Body of pancreas (tissue), 4 donors: ENCODE data around the gene PERM1. TPM values are rescaled to one million over a fixed set of nuclear protein-coding genes. Genes with fewer than 3 reads are reported as not detected.
"Not testable (repeated sequence)": the region's sequence is repeated elsewhere in the genome, so short reads cannot be mapped to it uniquely, and the experiment has no call there.

Experiments
- ATAC-seq: fragments of 150-250 bp; one replicate; pipeline ENCODE4 v1.9.1; 2016
- DNase-seq, 4 donors: peaks; one replicate each; pipeline ENCODE4 v3.0.0-alpha.2; 2019
- H3K27ac ChIP-seq, 4 donors: fragments of 200-600 bp; sonication (generic); 1 replicate in 3 of 4; 2 replicates in 1 of 4; pipeline versions ENCODE4 v1.5.1 to v1.6.1; 2016 to 2019; ENCODE audit warnings: mild to moderate bottlenecking in 1 of 4, mixed read lengths in 1 of 4, moderate library complexity in 1 of 4
- H3K27me3 ChIP-seq, 2 donors: fragments of 200-600 bp; sonication (generic); one replicate each; pipeline ENCODE4 v1.6.0; 2016; ENCODE audit warnings: mild to moderate bottlenecking in 1 of 2
- H3K36me3 ChIP-seq, 2 donors: fragments of 200-600 bp; sonication (generic); replicated peaks in 1 of 2; 2 replicates each; pipeline ENCODE4 v1.5.1; 2016; ENCODE audit warnings: low read depth in 2 of 2; ENCODE audit not compliant: insufficient read depth in 1 of 2
- H3K4me1 ChIP-seq: fragments of 200-600 bp; sonication (generic); one replicate; pipeline ENCODE4 v1.6.0; 2016
- H3K4me3 ChIP-seq, 2 donors: fragments of 200-600 bp; sonication (generic); 1 replicate in 1 of 2; 2 replicates in 1 of 2; pipeline ENCODE4 v1.5.1; 2016 to 2019
- H3K9me3 ChIP-seq, 3 donors: fragments of 200-600 bp; sonication (generic); 1 replicate in 2 of 3; 2 replicates in 1 of 3; pipeline ENCODE4 v1.5.1; 2016
- POLR2A ChIP-seq, 3 donors: fragments of 450-650 bp; IDR thresholded peaks; one replicate each; pipeline ENCODE4 v1.6.1; 2016; ENCODE audit warnings: antibody characterized with exemption in 3 of 3, mild to moderate bottlenecking in 2 of 3
- WGBS, 2 donors: methylation state at CpG; one replicate each; pipeline ENCODE4 v1.1.5; 2017; 5-methylcytosine and 5-hydroxymethylcytosine counted together
- intact Hi-C: fragments of 100-400 bp; cut with DNase I; formaldehyde crosslinking; loops from one replicate; pipeline ENCODE4 v1.15.1; 2023
- total RNA-seq, 2 donors: library from RNA; depleted of rRNA; stranded (reverse); fragments of >200 nt; gene quantifications; one replicate each; pipeline ENCODE4 v1.1.0, GENCODE V29; 2016
- TF ChIP-seq, protein P1 (sequence below), 7 experiments: fragments of 450-650 bp in 4 of 7; fragments of 200-600 bp in 3 of 7; sonication (generic) in 3 of 7; IDR thresholded peaks; one replicate each; pipeline ENCODE4 v1.5.1; 2016 to 2019; ENCODE audit warnings: antibody characterized with exemption in 7 of 7

The PERM1 gene
- total RNA-seq, 2 donors from 2014 or later: not detected

DNA sequence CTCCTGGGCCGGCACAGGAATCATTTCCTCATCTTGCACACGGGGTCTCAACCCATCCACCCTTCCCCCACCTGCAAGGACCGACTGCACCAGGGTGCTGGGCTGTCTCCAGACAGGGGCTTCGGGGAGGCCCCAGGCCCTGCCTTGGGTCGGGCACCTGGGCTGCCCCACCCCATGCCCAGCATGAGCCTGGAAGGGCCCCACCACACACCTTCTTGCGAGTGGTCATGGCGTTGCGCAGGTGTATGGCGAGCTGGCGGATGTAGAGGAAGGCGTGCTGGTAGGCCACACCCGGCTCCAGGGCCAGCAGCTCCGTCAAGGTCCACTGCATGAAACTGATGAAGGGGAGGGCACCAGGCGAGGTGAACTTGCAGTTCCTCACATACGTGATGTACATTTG is 29.7 kb downstream of the PERM1 start:
- no peak overlapping the region for H3K27ac ChIP-seq
- DNase-seq (no peak), ATAC-seq (no peak)
- H3K9me3 ChIP-seq: no peaks in the 10 kb centered on the region
- peaks cover 19 to 49% of the 10 kb centered on the region in 2 donors for H3K36me3 ChIP-seq
- no peak overlapping the region for H3K4me3 ChIP-seq
- H3K27me3 ChIP-seq: no peaks in the 10 kb centered on the region
- TF ChIP-seq POLR2A (IDR thresholded peaks at IDR 0.05): no peak
- TF ChIP-seq, protein P1, sequence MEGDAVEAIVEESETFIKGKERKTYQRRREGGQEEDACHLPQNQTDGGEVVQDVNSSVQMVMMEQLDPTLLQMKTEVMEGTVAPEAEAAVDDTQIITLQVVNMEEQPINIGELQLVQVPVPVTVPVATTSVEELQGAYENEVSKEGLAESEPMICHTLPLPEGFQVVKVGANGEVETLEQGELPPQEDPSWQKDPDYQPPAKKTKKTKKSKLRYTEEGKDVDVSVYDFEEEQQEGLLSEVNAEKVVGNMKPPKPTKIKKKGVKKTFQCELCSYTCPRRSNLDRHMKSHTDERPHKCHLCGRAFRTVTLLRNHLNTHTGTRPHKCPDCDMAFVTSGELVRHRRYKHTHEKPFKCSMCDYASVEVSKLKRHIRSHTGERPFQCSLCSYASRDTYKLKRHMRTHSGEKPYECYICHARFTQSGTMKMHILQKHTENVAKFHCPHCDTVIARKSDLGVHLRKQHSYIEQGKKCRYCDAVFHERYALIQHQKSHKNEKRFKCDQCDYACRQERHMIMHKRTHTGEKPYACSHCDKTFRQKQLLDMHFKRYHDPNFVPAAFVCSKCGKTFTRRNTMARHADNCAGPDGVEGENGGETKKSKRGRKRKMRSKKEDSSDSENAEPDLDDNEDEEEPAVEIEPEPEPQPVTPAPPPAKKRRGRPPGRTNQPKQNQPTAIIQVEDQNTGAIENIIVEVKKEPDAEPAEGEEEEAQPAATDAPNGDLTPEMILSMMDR (IDR thresholded peaks at IDR 0.05): no peak
- H3K4me1 ChIP-seq: peaks cover 4% of the 10 kb centered on the region
- intact Hi-C loops: no loop called here
- WGBS, 2 donors: 91 to 97% methylated on average over 5 to 15 of the region's 15 CpGs

DNA sequence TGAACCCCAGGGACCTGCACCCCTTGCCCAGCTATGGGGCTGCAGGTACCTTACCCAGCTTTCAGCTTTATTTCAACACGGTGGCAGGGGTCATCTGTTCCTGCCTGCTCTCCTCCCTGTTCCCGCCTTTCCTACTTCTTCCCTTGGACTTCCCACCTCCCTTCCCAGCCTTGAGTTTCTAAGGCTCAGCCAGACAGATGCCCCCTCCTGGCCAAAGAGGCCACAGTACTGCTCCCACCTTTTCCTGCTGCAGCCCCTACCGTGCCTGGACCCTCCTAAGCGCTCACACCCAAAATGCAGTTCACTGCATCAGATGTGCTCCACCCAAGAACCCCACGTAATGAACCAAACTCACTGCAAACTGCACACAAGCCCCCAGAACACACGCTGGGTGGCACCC is 30.5 kb downstream of the PERM1 start:
- Histone ChIP-seq H3K4me3 (no peak overlapping the region), H3K4me1 (no peaks in the 10 kb centered on the region), H3K27ac (no peak overlapping the region), H3K9me3 (no peaks in the 10 kb centered on the region), H3K27me3 (no peaks in the 10 kb centered on the region), H3K36me3 (peaks cover 19 to 51% of the 10 kb centered on the region in 2 donors)
- no peak for ATAC-seq
- DNase-seq: no peak
- WGBS, 2 donors: 77 to 87% methylated on average over 5 to 6 of the region's 6 CpGs
- intact Hi-C loops: no loop called here
- no peak for TF ChIP-seq POLR2A (IDR thresholded peaks at IDR 0.05)
- TF ChIP-seq, protein P1 (IDR thresholded peaks at IDR 0.05): peak in 2 of 7 experiments; percentile 7 to 13

DNA sequence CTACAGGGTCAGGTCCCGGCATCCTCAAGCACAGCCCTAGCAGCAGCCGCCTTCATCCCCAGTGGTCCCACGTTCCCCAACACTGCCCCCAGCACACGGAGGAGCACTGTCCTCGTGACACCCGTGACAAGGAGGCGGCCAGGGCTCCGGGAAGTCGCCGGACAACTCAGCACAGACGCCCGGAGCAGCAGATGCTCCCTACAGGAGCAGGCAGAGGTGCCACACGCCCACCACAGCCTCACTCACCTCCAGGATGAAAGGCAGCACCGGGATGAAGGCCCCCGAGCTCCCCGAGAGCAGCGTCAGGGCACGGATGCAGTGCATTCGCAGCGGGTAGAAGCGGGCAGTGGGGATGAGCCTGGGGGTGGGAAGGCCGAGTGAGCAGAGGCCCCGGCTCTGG is 31.0 kb downstream of the PERM1 start:
- no peak overlapping the region for H3K4me3 ChIP-seq
- no peaks in the 10 kb centered on the region for H3K27me3 ChIP-seq
- ATAC-seq (no peak), DNase-seq (no peak)
- WGBS, 2 donors: 73 to 94% methylated on average over 4 to 20 of the region's 23 CpGs
- intact Hi-C loops: no loop called here
- no peak overlapping the region for H3K27ac ChIP-seq
- H3K4me1 ChIP-seq: no peaks in the 10 kb centered on the region
- H3K9me3 ChIP-seq: no peaks in the 10 kb centered on the region
- peaks cover 19 to 50% of the 10 kb centered on the region in 2 donors for H3K36me3 ChIP-seq
- TF ChIP-seq, protein P1 (IDR thresholded peaks at IDR 0.05): no peak
- TF ChIP-seq POLR2A (IDR thresholded peaks at IDR 0.05): no peak

DNA sequence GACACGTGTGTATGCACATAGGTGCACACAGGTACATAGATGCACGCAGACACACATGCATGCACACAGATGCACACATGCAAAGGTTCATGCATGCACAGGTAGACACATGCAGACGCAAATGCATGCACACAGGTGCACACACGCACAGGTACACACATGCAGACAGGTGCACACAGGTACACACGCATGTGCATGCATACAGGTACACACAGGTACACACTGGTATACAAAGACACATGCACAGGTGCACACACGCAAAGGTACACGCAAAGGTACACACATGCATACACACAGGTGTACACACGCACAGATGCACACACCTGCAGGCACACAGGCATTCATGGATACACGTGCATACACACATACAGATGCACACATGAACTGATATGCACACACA is 31.6 kb downstream of the PERM1 start:
- 95 to 98% methylated on average over 5 to 9 of the region's 9 CpGs for WGBS, 2 donors

DNA sequence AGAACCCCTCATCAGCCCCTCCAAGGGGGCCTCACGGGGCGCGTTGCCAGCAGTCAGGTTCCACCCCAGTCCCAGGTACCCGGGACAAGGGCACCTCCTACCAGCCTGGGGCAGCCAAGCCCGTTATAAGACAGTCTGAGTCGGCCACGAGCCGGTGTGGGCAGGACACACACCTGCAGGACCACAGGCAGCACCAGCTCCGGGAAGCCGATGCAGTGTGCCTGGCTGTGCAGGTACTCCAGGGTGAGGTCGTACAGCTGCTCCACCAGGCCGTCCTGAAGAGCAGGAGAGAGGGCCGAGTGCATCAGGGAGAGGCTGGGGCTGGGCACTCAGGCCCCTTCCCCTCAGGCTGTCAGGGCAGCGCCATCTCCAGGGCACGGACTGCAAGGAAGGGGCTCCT is 33.9 kb downstream of the PERM1 start:
- Histone ChIP-seq H3K4me1 (peaks cover 4% of the 10 kb centered on the region), H3K27me3 (peaks cover 0 to 1% of the 10 kb centered on the region in 2 donors), H3K9me3 (no peaks in the 10 kb centered on the region), H3K4me3 (no peak overlapping the region), H3K27ac (no peak overlapping the region), H3K36me3 (peaks cover 20 to 33% of the 10 kb centered on the region in 2 donors)
- no peak for DNase-seq
- 91 to 96% methylated on average over 4 to 9 of the region's 15 CpGs for WGBS, 2 donors
- ATAC-seq: no peak
- TF ChIP-seq, protein P1 (IDR thresholded peaks at IDR 0.05): no peak
- no peak for TF ChIP-seq POLR2A (IDR thresholded peaks at IDR 0.05)
- intact Hi-C loops: no loop called here

More for the DNA sequence above, 31.6 kb downstream of the PERM1 start:
- H3K36me3 ChIP-seq: peaks cover 22 to 47% of the 10 kb centered on the region in 2 donors
- H3K27ac ChIP-seq: no peak overlapping the region
- no peak for TF ChIP-seq POLR2A (IDR thresholded peaks at IDR 0.05)
- TF ChIP-seq, protein P1 (IDR thresholded peaks at IDR 0.05): peak in 1 of 7 experiments; percentile 19
- no peaks in the 10 kb centered on the region for H3K27me3 ChIP-seq
- H3K4me1 ChIP-seq: no peaks in the 10 kb centered on the region
- ATAC-seq: no peak
- H3K4me3 ChIP-seq: no peak overlapping the region
- no peak for DNase-seq
- intact Hi-C loops: no loop called here
- H3K9me3 ChIP-seq: no peaks in the 10 kb centered on the region

DNA sequence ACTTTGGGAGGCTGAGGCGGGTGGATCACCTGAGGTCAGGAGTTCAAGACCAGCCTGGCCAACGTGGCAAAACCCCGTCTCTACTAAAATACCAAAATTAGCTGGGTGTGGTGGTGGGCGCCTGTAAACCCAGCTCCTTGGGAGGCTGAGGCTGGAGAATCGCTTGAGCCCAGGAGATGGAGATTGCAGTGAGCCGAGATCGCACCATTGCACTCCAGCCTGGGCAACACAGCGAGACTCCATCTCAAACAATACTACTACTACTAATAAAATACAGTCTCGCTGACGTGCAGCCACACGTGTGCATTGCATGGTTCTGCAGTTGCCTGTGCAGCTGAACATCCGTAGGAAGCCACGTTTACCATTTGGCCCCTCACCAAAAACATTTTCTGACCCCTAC is 35.1 kb downstream of the PERM1 start:
- H3K27ac ChIP-seq, intact Hi-C loops, H3K9me3 ChIP-seq, H3K4me3 ChIP-seq, DNase-seq, ATAC-seq: not testable (repeated sequence)
- Histone ChIP-seq H3K4me1 (peaks cover 15% of the 10 kb centered on the region), H3K36me3 (peaks cover 20 to 29% of the 10 kb centered on the region in 2 donors), H3K27me3 (peaks cover 0 to 13% of the 10 kb centered on the region in 2 donors)
- 93 to 96% methylated on average over 8 to 13 of the region's 13 CpGs for WGBS, 2 donors
